OCI-LY7 (cell line): Measurements from ENCODE around the gene SORCS1.

Experiments
- CTCF ChIP-seq: fragments of 200-600 bp; sonication (generic); conservative IDR thresholded peaks from 2 replicates; pipeline ENCODE4 v1.5.1; 2014; ENCODE audit warnings: mild to moderate bottlenecking, antibody characterized with exemption, low read length, moderate library complexity, mixed read lengths
- EZH2phosphoT487 ChIP-seq: fragments of 200-600 bp; sonication (generic); IDR thresholded peaks from 2 replicates; pipeline ENCODE4 v1.6.1; 2018; ENCODE audit warnings: low read depth, borderline replicate concordance, mild to moderate bottlenecking, mixed run types, antibody characterized with exemption, low read length, moderate library complexity, mixed read lengths

DNA sequence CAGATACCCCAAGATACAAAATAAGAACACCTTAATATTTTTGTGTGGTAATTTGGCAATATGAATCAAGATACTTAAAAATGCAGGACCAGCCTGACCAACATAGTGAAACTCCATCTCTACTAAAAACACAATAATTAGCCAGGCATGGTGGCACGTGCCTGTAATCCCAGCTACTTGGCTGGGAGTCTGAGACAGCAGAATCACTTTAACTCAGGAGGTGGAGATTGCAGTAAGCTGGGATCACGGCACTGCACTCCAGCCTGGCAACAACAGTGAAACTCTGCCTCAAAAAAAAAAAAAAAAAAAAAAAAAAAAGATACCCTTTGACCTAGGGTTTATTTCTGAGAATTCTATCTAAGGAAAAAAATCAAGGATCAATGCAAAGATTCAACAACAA, 450.7 kb downstream of the SORCS1 start:
- TF ChIP-seq CTCF (no peak), EZH2phosphoT487 (no peak)
